DND-41 (cell line): Measurements from ENCODE around the gene SLC25A15.

ENCODE experiments used
- ATAC-seq: fragments of 200-7000 bp; cut with Tn5 transposase; 3 replicates; pipeline ENCODE4 v1.9.1; 2021; ENCODE audit warnings: low read depth; ENCODE audit not compliant: insufficient read depth
- DNase-seq: peaks from one replicate; pipeline ENCODE4 v3.0.0-alpha.2; 2020
- H2AFZ ChIP-seq: 2 replicates; pipeline ENCODE4 v1.6.0; 2012; ENCODE audit warnings: low read depth, low read length
- H3K27ac ChIP-seq: 2 replicates; pipeline ENCODE4 v1.5.1; 2012; ENCODE audit warnings: low read length, inconsistent platforms
- H3K27me3 ChIP-seq: fragments of 200-600 bp; sonication (generic); 2 replicates; pipeline ENCODE4 v1.6.0; 2012; ENCODE audit warnings: low read length, mild to moderate bottlenecking, inconsistent platforms; ENCODE audit not compliant: insufficient read depth, poor library complexity
- H3K36me3 ChIP-seq: 2 replicates; pipeline ENCODE4 v1.5.1; 2012; ENCODE audit warnings: low read length, inconsistent platforms; ENCODE audit not compliant: insufficient read depth
- H3K4me1 ChIP-seq: 2 replicates; pipeline ENCODE4 v1.5.1; 2012; ENCODE audit warnings: mild to moderate bottlenecking, low read length; ENCODE audit not compliant: insufficient read depth
- H3K4me2 ChIP-seq: 2 replicates; pipeline ENCODE4 v1.6.0; 2012; ENCODE audit warnings: mild to moderate bottlenecking, moderate library complexity, low read length, inconsistent platforms; ENCODE audit not compliant: insufficient read depth
- H3K4me3 ChIP-seq, 2 experiments: fragments of 200-600 bp in 1 of 2; shearing (Covaris generic) in 1 of 2; 2 replicates each; pipeline ENCODE4 v1.5.1; 2012 to 2016; ENCODE audit warnings: inconsistent platforms in 2 of 2, low read length in 2 of 2, mild to moderate bottlenecking in 2 of 2, low read depth in 1 of 2, moderate library complexity in 1 of 2
- H3K79me2 ChIP-seq: 2 replicates; pipeline ENCODE4 v1.6.0; 2012; ENCODE audit warnings: low read length, inconsistent platforms; ENCODE audit not compliant: insufficient read depth
- H3K9ac ChIP-seq: 2 replicates; pipeline ENCODE4 v1.6.0; 2012; ENCODE audit warnings: low read depth, mild to moderate bottlenecking, inconsistent platforms, low read length, moderate library complexity
- H3K9me3 ChIP-seq: 2 replicates; pipeline ENCODE4 v1.5.1; 2012; ENCODE audit warnings: low read length, moderate library complexity, mild to moderate bottlenecking, inconsistent platforms; ENCODE audit not compliant: insufficient read depth, severe bottlenecking
- H4K20me1 ChIP-seq: 2 replicates; pipeline ENCODE4 v1.6.0; 2012; ENCODE audit warnings: low read length; ENCODE audit not compliant: insufficient read depth
- CTCF ChIP-seq: IDR thresholded peaks from 2 replicates; pipeline ENCODE4 v1.5.1; 2012; ENCODE audit warnings: borderline replicate concordance, low read length, moderate library complexity, mild to moderate bottlenecking; ENCODE audit not compliant: poor library complexity, severe bottlenecking; ENCODE audit errors: extremely low read depth
- EZH2 ChIP-seq: IDR thresholded peaks from 3 replicates; pipeline ENCODE4 v1.6.1; 2012; ENCODE audit warnings: borderline replicate concordance, low read depth, mild to moderate bottlenecking, moderate library complexity, low read length, inconsistent platforms; ENCODE audit not compliant: severe bottlenecking

The SLC25A15 gene

GRCh38 chr13:40756042-40756441, 33.4 kb upstream of the SLC25A15 start:
- no peak overlapping the region for H3K27ac ChIP-seq
- no peaks in the 10 kb centered on the region for H3K79me2 ChIP-seq
- no peak overlapping the region for H3K4me2 ChIP-seq
- no peak overlapping the region for H3K9ac ChIP-seq
- H4K20me1 ChIP-seq: no peaks in the 10 kb centered on the region
- ATAC-seq (no peak), DNase-seq (no peak)
- no peaks in the 10 kb centered on the region for H3K4me1 ChIP-seq
- H3K36me3 ChIP-seq: peaks cover 76% of the 10 kb centered on the region
- H2AFZ ChIP-seq: no peak overlapping the region
- H3K27me3 ChIP-seq: no peaks in the 10 kb centered on the region
- TF ChIP-seq CTCF (no peak), EZH2 (no peak)
- no peak overlapping the region for H3K4me3 ChIP-seq
- H3K9me3 ChIP-seq: no peaks in the 10 kb centered on the region

GRCh38 chr13:40758811-40759210, 30.6 kb upstream of the SLC25A15 start:
- ATAC-seq (no peak), DNase-seq (no peak)
- no peak overlapping the region for H3K4me2 ChIP-seq
- H2AFZ ChIP-seq: no peak overlapping the region
- TF ChIP-seq EZH2 (no peak), CTCF (no peak)
- H3K79me2 ChIP-seq: peaks cover 9% of the 10 kb centered on the region
- H3K9me3 ChIP-seq: no peaks in the 10 kb centered on the region
- no peaks in the 10 kb centered on the region for H3K4me1 ChIP-seq
- H3K27me3 ChIP-seq: no peaks in the 10 kb centered on the region
- H3K27ac ChIP-seq: no peak overlapping the region
- 0 out of 2 replicates have a peak, but pooled peaks cover 3% of the 10 kb centered on the region for H4K20me1 ChIP-seq
- H3K4me3 ChIP-seq: no peak overlapping the region
- H3K36me3 ChIP-seq: peaks cover 65% of the 10 kb centered on the region
- no peak overlapping the region for H3K9ac ChIP-seq

- Histone ChIP-seq H4K20me1 (0 out of 2 replicates have a peak, but pooled peaks cover 6% of the 10 kb centered on the region), H3K4me1 (no peaks in the 10 kb centered on the region)
Measured at GRCh38 chr13:40762849-40763248, 26.6 kb upstream of the SLC25A15 start.

More at GRCh38 chr13:40762849-40763248, 26.6 kb upstream of the SLC25A15 start:
- Histone ChIP-seq H2AFZ (no peak overlapping the region), H3K27ac (no peak overlapping the region), H3K4me3 (no peak overlapping the region), H3K9me3 (no peaks in the 10 kb centered on the region), H3K9ac (no peak overlapping the region), H3K36me3 (peaks cover 49% of the 10 kb centered on the region), H3K27me3 (no peaks in the 10 kb centered on the region), H3K4me2 (no peak overlapping the region), H3K79me2 (peaks cover 18% of the 10 kb centered on the region)
- TF ChIP-seq EZH2 (no peak), CTCF (no peak)
- DNase-seq: no peak
- ATAC-seq: no peak
